ENCODE results near the gene CFAP100. TPM values are rescaled to one million over a fixed set of nuclear protein-coding genes. Genes with fewer than 3 reads are reported as not detected.

CFAP100 gene
- total RNA-seq, 4 donors from 2014 or later: not detected

DNA sequence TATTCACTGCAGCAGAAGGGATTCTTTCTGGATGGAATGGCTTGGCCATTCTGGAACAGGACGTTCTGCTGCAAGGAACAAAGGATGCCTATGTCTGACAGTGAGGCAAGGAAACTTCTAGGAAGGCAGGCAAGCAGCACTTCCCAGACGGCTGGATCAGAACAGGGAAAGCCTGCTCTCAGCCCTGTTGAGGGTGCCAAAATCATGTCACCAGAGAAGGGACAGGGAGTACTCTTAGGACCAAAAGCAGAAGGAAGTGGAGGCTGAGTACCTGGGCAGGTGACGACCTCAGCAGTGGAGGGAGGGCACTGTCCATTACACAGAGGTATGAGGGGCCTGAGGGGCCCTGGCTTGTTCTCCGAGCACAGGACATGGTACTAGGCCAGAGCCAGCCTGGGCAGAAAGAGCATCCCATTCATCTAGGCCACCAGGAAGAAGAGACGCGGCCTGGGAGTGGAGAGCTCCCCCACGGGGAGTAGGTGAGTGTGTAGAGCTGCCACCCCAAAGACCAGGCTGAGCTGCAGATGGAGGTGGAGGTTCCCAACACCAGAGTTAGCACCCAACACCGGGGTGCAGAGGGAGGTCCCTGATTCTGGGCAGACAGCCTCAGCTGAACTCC, 47.1 kb upstream of the CFAP100 start:
- H3K4me3 ChIP-seq (replicated peaks in 1 of 3): no peak overlapping the region
- peaks cover 6 to 10% of the 10 kb centered on the region in 2 donors for H3K36me3 ChIP-seq
- no peak for DNase-seq
- H3K4me1 ChIP-seq: no peaks in the 10 kb centered on the region
- no peaks in the 10 kb centered on the region for H3K9me3 ChIP-seq
- intact Hi-C loops (cut with DNase I): no loop called here
- WGBS, 2 donors: 72 to 82% methylated on average over 8 of the region's 8 CpGs
- no peak for TF ChIP-seq POLR2A (IDR thresholded peaks at IDR 0.05)
- TF ChIP-seq, protein P1, sequence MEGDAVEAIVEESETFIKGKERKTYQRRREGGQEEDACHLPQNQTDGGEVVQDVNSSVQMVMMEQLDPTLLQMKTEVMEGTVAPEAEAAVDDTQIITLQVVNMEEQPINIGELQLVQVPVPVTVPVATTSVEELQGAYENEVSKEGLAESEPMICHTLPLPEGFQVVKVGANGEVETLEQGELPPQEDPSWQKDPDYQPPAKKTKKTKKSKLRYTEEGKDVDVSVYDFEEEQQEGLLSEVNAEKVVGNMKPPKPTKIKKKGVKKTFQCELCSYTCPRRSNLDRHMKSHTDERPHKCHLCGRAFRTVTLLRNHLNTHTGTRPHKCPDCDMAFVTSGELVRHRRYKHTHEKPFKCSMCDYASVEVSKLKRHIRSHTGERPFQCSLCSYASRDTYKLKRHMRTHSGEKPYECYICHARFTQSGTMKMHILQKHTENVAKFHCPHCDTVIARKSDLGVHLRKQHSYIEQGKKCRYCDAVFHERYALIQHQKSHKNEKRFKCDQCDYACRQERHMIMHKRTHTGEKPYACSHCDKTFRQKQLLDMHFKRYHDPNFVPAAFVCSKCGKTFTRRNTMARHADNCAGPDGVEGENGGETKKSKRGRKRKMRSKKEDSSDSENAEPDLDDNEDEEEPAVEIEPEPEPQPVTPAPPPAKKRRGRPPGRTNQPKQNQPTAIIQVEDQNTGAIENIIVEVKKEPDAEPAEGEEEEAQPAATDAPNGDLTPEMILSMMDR (IDR thresholded peaks at IDR 0.05): no peak
- no peaks in the 10 kb centered on the region for H3K27me3 ChIP-seq
- no peak overlapping the region for H3K27ac ChIP-seq

DNA sequence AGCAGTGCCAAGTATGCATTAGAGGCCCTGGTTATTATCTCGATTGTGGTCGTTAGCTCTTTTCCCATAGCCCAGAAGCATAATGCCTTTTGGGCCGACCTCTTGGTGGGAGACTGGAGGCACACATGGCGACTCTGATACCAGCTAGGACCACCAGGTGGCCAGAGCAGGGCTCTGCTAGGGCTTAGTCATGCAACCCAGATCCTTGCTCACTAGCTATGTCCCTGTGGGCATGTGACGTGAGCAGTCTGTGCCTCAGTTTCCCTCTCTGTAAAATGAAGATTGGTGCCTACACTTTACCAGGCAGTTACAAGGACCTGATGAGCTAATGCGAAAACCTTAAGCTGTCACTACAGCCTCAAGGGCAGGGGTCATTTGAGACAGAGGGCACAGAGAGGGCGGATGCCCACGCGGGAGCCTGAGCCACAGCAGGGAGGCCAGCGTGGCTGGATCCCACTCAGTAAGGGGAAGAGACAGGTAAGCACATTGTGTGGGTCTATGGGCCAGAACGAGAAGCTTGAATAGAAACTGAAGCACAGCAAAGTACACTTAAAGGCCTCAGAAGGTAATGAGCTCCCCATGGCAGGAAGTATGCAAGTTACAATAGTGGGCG, 46.3 kb upstream of the CFAP100 start:
- no peak overlapping the region for H3K27ac ChIP-seq
- H3K36me3 ChIP-seq: peaks cover 6 to 10% of the 10 kb centered on the region in 2 donors
- intact Hi-C loops (cut with DNase I): no loop called here
- no peaks in the 10 kb centered on the region for H3K27me3 ChIP-seq
- no peaks in the 10 kb centered on the region for H3K9me3 ChIP-seq
- no peaks in the 10 kb centered on the region for H3K4me1 ChIP-seq
- no peak for DNase-seq
- H3K4me3 ChIP-seq (replicated peaks in 1 of 3): no peak overlapping the region
- 94 to 95% methylated on average over 12 of the region's 12 CpGs for WGBS, 2 donors
- TF ChIP-seq, protein P1 (IDR thresholded peaks at IDR 0.05): no peak
- TF ChIP-seq POLR2A (IDR thresholded peaks at IDR 0.05): no peak

GRCh38 chr3:126349071-126349470, 45.6 kb upstream of the CFAP100 start:
- DNase-seq: no peak

DNA sequence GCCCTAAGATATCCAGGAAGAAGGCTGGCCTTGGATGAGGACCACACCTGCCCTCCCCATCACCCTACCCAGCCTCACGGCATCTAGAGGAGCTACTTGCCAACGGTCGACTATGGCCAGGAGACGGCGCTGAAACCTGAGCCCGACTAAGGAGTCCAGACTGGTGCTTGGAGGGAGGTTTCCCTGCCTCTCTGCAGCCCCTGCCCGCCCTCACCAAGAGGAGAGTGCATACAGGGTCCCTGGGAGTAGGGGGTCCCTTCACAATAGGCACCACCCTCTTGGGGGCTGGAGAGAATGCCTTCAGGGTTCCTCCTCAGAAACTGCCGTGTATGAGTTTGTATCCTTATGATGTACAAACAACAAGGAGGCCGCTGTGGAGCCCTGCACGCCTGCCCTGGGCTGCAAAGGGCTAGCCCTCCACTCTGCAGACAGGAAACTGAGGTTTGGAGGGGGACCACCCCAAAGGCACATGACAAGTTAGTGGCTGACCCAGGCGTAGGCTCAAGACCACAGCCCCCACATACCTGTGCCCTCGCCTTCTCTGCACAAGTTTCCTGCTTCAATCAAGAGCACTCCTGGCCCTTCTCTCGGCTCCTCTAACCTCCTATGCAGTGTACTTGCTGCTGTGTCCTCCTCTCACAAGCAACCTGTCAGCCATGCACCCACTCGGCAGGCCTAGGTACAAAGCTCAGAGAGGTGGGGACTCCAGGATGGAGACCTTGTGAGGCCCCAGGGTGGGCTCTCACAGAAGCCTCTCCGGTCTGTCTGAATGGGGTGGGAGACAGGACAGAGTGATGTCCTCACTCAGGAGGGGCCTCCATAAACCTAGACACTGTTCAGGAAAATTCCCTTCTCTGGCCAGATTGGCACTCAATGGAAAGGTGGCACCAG, 44.9 kb upstream of the CFAP100 start:
- peaks cover 0 to 4% of the 10 kb centered on the region in 2 donors for H3K4me1 ChIP-seq
- TF ChIP-seq, protein P1 (IDR thresholded peaks at IDR 0.05): no peak
- TF ChIP-seq POLR2A (IDR thresholded peaks at IDR 0.05): no peak
- H3K9me3 ChIP-seq: no peaks in the 10 kb centered on the region
- DNase-seq: no peak
- no peak overlapping the region for H3K4me3 ChIP-seq (replicated peaks in 1 of 3)
- H3K27ac ChIP-seq: no peak overlapping the region
- intact Hi-C loops (cut with DNase I): no loop called here
- no peaks in the 10 kb centered on the region for H3K27me3 ChIP-seq
- 78 to 82% methylated on average over 14 to 15 of the region's 15 CpGs for WGBS, 2 donors
- peaks cover 6 to 10% of the 10 kb centered on the region in 2 donors for H3K36me3 ChIP-seq

More at GRCh38 chr3:126349071-126349470, 45.6 kb upstream of the CFAP100 start:
- no peak for TF ChIP-seq POLR2A (IDR thresholded peaks at IDR 0.05)
- Histone ChIP-seq H3K9me3 (no peaks in the 10 kb centered on the region), H3K4me3 (replicated peaks in 1 of 3) (no peak overlapping the region), H3K36me3 (peaks cover 6 to 10% of the 10 kb centered on the region in 2 donors), H3K4me1 (no peaks in the 10 kb centered on the region), H3K27ac (no peak overlapping the region), H3K27me3 (no peaks in the 10 kb centered on the region)
- WGBS, 2 donors: 63 to 96% methylated on average over 2 to 4 of the region's 6 CpGs
- intact Hi-C loops (cut with DNase I): no loop called here

DNA sequence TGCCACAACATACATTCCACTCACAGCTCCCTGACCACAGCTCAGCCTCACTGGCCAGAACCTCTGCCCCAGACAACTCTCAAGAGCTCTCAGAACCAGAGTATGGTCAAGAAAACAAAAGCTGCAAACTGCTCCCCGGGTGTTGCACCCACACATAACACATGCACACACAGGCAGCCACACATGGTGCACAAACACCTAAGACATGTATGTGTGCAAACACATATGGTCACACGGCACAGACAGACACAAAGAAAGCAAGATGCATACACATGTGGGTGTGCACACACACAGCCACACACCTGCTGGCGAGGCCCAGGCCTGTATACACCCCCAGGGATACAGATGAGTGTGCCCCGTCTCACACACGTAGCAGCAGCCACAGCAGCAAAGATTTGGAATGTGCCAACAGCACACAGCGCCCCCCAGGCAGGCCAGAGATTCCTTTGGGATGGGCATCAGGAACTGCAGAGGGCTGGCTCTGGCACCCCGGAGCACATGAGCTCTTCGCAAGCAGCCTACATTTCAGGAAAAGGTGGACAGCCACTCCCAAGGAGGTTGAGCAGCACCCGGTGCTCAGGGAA, 44.1 kb upstream of the CFAP100 start:
- Histone ChIP-seq H3K27me3 (no peaks in the 10 kb centered on the region), H3K4me1 (peaks cover 6 to 10% of the 10 kb centered on the region in 2 donors), H3K9me3 (no peaks in the 10 kb centered on the region), H3K4me3 (replicated peaks in 1 of 3) (no peak overlapping the region), H3K27ac (no peak overlapping the region), H3K36me3 (peaks cover 6 to 10% of the 10 kb centered on the region in 2 donors)
- 56 to 83% methylated on average over 2 to 9 of the region's 9 CpGs for WGBS, 2 donors
- TF ChIP-seq, protein P1 (IDR thresholded peaks at IDR 0.05): no peak
- TF ChIP-seq POLR2A (IDR thresholded peaks at IDR 0.05): no peak
- intact Hi-C loops (cut with DNase I): no loop called here
- no peak for DNase-seq

Data from thyroid gland (tissue), 4 donors.